Muscle of leg (tissue), 11 donors: ENCODE data around the gene PSRC1. TPM values are rescaled to one million over a fixed set of nuclear protein-coding genes. Genes with fewer than 3 reads are reported as not detected.

Source experiments
- DNase-seq: peaks from one replicate; pipeline ENCODE4 v3.0.0; 2013
- H3K27ac ChIP-seq: one replicate; pipeline ENCODE4 v1.5.1; 2013; ENCODE audit warnings: mild to moderate bottlenecking, low read length, control low read depth
- H3K27me3 ChIP-seq: one replicate; pipeline ENCODE4 v1.6.1; 2013; ENCODE audit warnings: low read length; ENCODE audit not compliant: control insufficient read depth, insufficient read depth
- H3K36me3 ChIP-seq: one replicate; pipeline ENCODE4 v1.6.1; 2013; ENCODE audit warnings: low read length; ENCODE audit not compliant: control insufficient read depth, insufficient read depth
- H3K4me1 ChIP-seq: one replicate; pipeline ENCODE4 v1.6.1; 2013; ENCODE audit warnings: low read length; ENCODE audit not compliant: control insufficient read depth, insufficient read depth
- H3K4me3 ChIP-seq: one replicate; pipeline ENCODE4 v1.5.1; 2013; ENCODE audit warnings: low read length, control low read depth
- H3K9me3 ChIP-seq: replicated peaks from 2 replicates; pipeline ENCODE4 v1.6.1; 2013; ENCODE audit warnings: low read depth, low read length; ENCODE audit not compliant: control insufficient read depth
- WGBS: methylation state at CpG from one replicate; pipeline ENCODE4 v1.1.5; 2013; ENCODE audit warnings: missing lambda C conversion rate; ENCODE audit not compliant: insufficient coverage; 5-methylcytosine and 5-hydroxymethylcytosine counted together
- polyA plus RNA-seq, 8 donors: library from polyadenylated mRNA; unstranded; fragments of 120-200 nt; gene quantifications; one replicate each; pipeline versions ENCODE4 v1.2.1 to v1.2.3, GENCODE V29; 2013; ENCODE audit warnings: inconsistent platforms in 1 of 8, low replicate concordance in 1 of 8; ENCODE audit not compliant: insufficient read length in 8 of 8, insufficient read depth in 1 of 8
- total RNA-seq: library from RNA; stranded (reverse); fragments of 120-200 nt; gene quantifications from one replicate; pipeline ENCODE4 v1.2.4, GENCODE V29; 2013

Gene PSRC1
- total and polyA plus RNA-seq, 9 donors = 11.4 to 19.1 (median 17.4) TPM

- Histone ChIP-seq H3K36me3 (peaks cover 38% of the 10 kb centered on the region), H3K27ac (no peak overlapping the region), H3K4me1 (peaks cover 32% of the 10 kb centered on the region), H3K27me3 (peaks cover 5% of the 10 kb centered on the region), H3K9me3 (no peaks in the 10 kb centered on the region), H3K4me3 (no peak overlapping the region)
- DNase-seq = no peak
- 80% methylated on average over 1 of the region's 5 CpGs for WGBS
Measured at GRCh38 chr1:109239047-109239408, 43.9 kb downstream of the PSRC1 start.

- no peak overlapping the region for H3K4me3 ChIP-seq
- H3K27ac ChIP-seq = no peak overlapping the region
- H3K36me3 ChIP-seq = peaks cover 38% of the 10 kb centered on the region
- H3K9me3 ChIP-seq = no peaks in the 10 kb centered on the region
- DNase-seq = no peak
- H3K4me1 ChIP-seq = peaks cover 32% of the 10 kb centered on the region
- WGBS = no CpG with 5 or more reads among the region's 2 CpGs
- peaks cover 5% of the 10 kb centered on the region for H3K27me3 ChIP-seq
Measured at GRCh38 chr1:109238382-109238781, 44.6 kb downstream of the PSRC1 start.

- peaks cover 45% of the 10 kb centered on the region for H3K36me3 ChIP-seq
- peaks cover 26% of the 10 kb centered on the region for H3K4me1 ChIP-seq
- no peak overlapping the region for H3K4me3 ChIP-seq
- no peaks in the 10 kb centered on the region for H3K9me3 ChIP-seq
- no peak overlapping the region for H3K27ac ChIP-seq
- DNase-seq = no peak
- H3K27me3 ChIP-seq = peaks cover 5% of the 10 kb centered on the region
- WGBS = 86% methylated on average over 3 of the region's 3 CpGs
Measured at GRCh38 chr1:109237512-109237911, 45.4 kb downstream of the PSRC1 start.

GRCh38 chr1:109235137-109235536 is 47.8 kb downstream of the PSRC1 start:
- DNase-seq = no peak
- Histone ChIP-seq H3K27ac (no peak overlapping the region), H3K4me1 (peaks cover 4% of the 10 kb centered on the region), H3K27me3 (no peaks in the 10 kb centered on the region), H3K9me3 (no peaks in the 10 kb centered on the region), H3K4me3 (no peak overlapping the region), H3K36me3 (peaks cover 66% of the 10 kb centered on the region)
- WGBS = 97% methylated on average over 5 of the region's 7 CpGs

- no peak overlapping the region for H3K27ac ChIP-seq
- H3K4me1 ChIP-seq = no peaks in the 10 kb centered on the region
- no peaks in the 10 kb centered on the region for H3K9me3 ChIP-seq
- no peak overlapping the region for H3K4me3 ChIP-seq
- H3K36me3 ChIP-seq = peaks cover 69% of the 10 kb centered on the region
- WGBS = 93% methylated on average over 3 of the region's 3 CpGs
- H3K27me3 ChIP-seq = no peaks in the 10 kb centered on the region
- no peak for DNase-seq
Measured at GRCh38 chr1:109231066-109231465, 51.9 kb downstream of the PSRC1 start.

Other genes with a start within 250 kb of the PSRC1 start
- gene WDR47, start 241.0 kb downstream of the PSRC1 start, total RNA-seq = 10.8 TPM
- gene WDR47, start 241.0 kb downstream of the PSRC1 start, polyA plus RNA-seq = 10 to 100 TPM in 4 of 8 donors, 1 to 10 TPM in 4; 8.4 to 12.2 (median 10.2) TPM
- gene TAF13, start 207.1 kb downstream of the PSRC1 start, total RNA-seq = 17.7 TPM
- gene TAF13, start 207.1 kb downstream of the PSRC1 start, polyA plus RNA-seq = 10 to 100 TPM; 38.1 to 54.4 (median 45.7) TPM
- gene TMEM167B, start 192.4 kb downstream of the PSRC1 start, total RNA-seq = 40.5 TPM
- gene TMEM167B, start 192.4 kb downstream of the PSRC1 start, polyA plus RNA-seq = 10 to 100 TPM; 25.6 to 46.8 (median 37.4) TPM
- gene ELAPOR1, start 169.0 kb downstream of the PSRC1 start, total RNA-seq = 0.27 TPM
- 1 to 10 TPM in 1 of 8 donors, under 1 TPM in 7; 0.17 to 4.2 (median 0.54) TPM for gene ELAPOR1, start 169.0 kb downstream of the PSRC1 start, polyA plus RNA-seq
- gene SARS1, start 69.2 kb downstream of the PSRC1 start, total RNA-seq = 97.7 TPM
- gene SARS1, start 69.2 kb downstream of the PSRC1 start, polyA plus RNA-seq = 100 to 1,000 TPM in 1 of 8 donors, 10 to 100 TPM in 7; 80.4 to 104 (median 86.7) TPM
- gene CELSR2, start 33.6 kb downstream of the PSRC1 start, total RNA-seq = 1.2 TPM
- gene CELSR2, start 33.6 kb downstream of the PSRC1 start, polyA plus RNA-seq = 1 to 10 TPM; 2.9 to 8.6 (median 4.2) TPM
- gene MYBPHL, start 23.9 kb upstream of the PSRC1 start, total RNA-seq = 0.71 TPM
- 1 to 10 TPM in 1 of 8 donors, under 1 TPM in 7; 0.15 to 1.3 (median 0.61) TPM for gene MYBPHL, start 23.9 kb upstream of the PSRC1 start, polyA plus RNA-seq
- 11.6 TPM for gene SORT1, start 114.8 kb upstream of the PSRC1 start, total RNA-seq
- gene SORT1, start 114.8 kb upstream of the PSRC1 start, polyA plus RNA-seq = 10 to 100 TPM; 20.5 to 32.1 (median 25.6) TPM
- 62.8 TPM for gene PSMA5, start 143.3 kb upstream of the PSRC1 start, total RNA-seq
- gene PSMA5, start 143.3 kb upstream of the PSRC1 start, polyA plus RNA-seq = 10 to 100 TPM; 66.1 to 95.9 (median 82.5) TPM
- 57.3 TPM for gene SYPL2, start 183.4 kb upstream of the PSRC1 start, total RNA-seq
- gene SYPL2, start 183.4 kb upstream of the PSRC1 start, polyA plus RNA-seq = 100 to 1,000 TPM; 104 to 258 (median 199) TPM
- gene ATXN7L2, start 200.8 kb upstream of the PSRC1 start, total RNA-seq = 8.5 TPM
- 10 to 100 TPM in 7 of 8 donors, 1 to 10 TPM in 1; 8.6 to 35.9 (median 22.6) TPM for gene ATXN7L2, start 200.8 kb upstream of the PSRC1 start, polyA plus RNA-seq
- gene CYB561D1, start 210.9 kb upstream of the PSRC1 start, total RNA-seq = 3.9 TPM
- gene CYB561D1, start 210.9 kb upstream of the PSRC1 start, polyA plus RNA-seq = 10 to 100 TPM in 2 of 8 donors, 1 to 10 TPM in 6; 6.4 to 13.8 (median 9.2) TPM
- 12.3 TPM for gene AMIGO1, start 226.6 kb upstream of the PSRC1 start, total RNA-seq
- gene AMIGO1, start 226.6 kb upstream of the PSRC1 start, polyA plus RNA-seq = 10 to 100 TPM in 6 of 8 donors, 1 to 10 TPM in 2; 8.5 to 13.8 (median 11.3) TPM